ENCODE data around the gene DISC1. TPM values are rescaled to one million over a fixed set of nuclear protein-coding genes. Genes with fewer than 3 reads are reported as not detected.

Gene DISC1
- total RNA-seq, 4 donors from 2014 or later = 3.3 to 11.4 (median 4.2) TPM

DNA sequence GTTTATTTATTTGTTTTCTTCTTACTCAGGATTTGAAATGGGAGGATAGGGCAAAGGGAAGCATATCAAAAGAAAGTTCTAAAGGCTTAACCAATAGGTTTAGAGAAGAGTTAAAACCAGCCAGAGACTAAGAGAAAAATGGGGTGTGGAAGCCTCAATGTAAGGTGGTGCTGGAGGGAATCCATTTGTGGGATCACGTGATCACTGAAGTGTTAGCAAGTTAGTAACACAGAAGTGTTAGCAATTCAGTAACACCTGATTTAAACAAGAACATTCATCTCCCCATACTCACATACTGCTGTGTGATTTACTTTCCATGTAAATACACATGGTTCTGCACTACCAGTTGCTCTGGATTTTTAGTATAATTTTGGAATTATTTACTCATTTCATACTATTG, 451.2 kb downstream of the DISC1 start:
- intact Hi-C loops (cut with DNase I) = no loop called here
- H3K4me3 ChIP-seq = no peak overlapping the region
- H3K27me3 ChIP-seq = no peaks in the 10 kb centered on the region
- H3K4me1 ChIP-seq = no peaks in the 10 kb centered on the region
- no peak for TF ChIP-seq POLR2A (IDR thresholded peaks at IDR 0.05)
- TF ChIP-seq, protein P1, sequence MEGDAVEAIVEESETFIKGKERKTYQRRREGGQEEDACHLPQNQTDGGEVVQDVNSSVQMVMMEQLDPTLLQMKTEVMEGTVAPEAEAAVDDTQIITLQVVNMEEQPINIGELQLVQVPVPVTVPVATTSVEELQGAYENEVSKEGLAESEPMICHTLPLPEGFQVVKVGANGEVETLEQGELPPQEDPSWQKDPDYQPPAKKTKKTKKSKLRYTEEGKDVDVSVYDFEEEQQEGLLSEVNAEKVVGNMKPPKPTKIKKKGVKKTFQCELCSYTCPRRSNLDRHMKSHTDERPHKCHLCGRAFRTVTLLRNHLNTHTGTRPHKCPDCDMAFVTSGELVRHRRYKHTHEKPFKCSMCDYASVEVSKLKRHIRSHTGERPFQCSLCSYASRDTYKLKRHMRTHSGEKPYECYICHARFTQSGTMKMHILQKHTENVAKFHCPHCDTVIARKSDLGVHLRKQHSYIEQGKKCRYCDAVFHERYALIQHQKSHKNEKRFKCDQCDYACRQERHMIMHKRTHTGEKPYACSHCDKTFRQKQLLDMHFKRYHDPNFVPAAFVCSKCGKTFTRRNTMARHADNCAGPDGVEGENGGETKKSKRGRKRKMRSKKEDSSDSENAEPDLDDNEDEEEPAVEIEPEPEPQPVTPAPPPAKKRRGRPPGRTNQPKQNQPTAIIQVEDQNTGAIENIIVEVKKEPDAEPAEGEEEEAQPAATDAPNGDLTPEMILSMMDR (IDR thresholded peaks at IDR 0.05) = no peak
- H3K9me3 ChIP-seq = peaks cover 0 to 3% (median 0%) of the 10 kb centered on the region in 3 donors
- WGBS, 2 donors = 83 to 93% methylated on average over 1 of the region's 1 CpG
- no peak for DNase-seq
- no peaks in the 10 kb centered on the region for H3K36me3 ChIP-seq
- H3K27ac ChIP-seq = no peak overlapping the region

DNA sequence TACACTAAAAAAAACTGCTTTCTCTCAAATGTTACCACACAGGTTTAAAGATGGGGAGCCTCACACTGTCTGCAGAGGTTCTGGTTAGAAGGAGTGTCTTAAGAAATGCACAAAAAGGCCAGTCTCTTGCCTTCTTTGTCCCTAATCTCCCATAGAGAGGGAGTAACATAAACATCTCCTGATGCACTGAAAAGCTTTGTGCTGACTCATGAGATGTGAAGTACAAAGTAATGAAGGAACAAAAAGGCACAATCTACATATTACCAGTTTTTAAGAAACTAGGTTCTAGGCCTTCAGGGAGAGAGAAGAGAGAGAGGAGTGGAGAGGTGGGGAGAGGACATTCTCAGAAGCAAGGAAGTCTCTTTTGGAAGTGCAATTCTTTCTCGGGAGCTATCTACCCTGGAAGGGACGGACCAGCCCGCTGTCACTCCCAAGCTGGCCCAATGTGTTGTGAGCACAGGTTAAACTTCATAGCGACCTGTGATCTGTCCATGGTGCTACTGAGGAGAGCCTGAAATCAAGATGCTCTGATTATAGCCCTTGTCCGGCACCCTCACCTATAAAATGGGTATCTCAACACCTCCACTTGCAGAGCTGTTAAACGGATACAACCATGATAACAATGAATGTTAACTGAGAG, 458.1 kb downstream of the DISC1 start:
- H3K9me3 ChIP-seq = peaks cover 0 to 3% (median 0%) of the 10 kb centered on the region in 3 donors
- intact Hi-C loops (cut with DNase I) = no loop called here
- H3K36me3 ChIP-seq = no peaks in the 10 kb centered on the region
- H3K27me3 ChIP-seq = no peaks in the 10 kb centered on the region
- no peak for DNase-seq
- no peak overlapping the region for H3K4me3 ChIP-seq
- H3K4me1 ChIP-seq = no peaks in the 10 kb centered on the region
- WGBS, 2 donors = 67 to 72% methylated on average over 5 to 6 of the region's 6 CpGs
- H3K27ac ChIP-seq = no peak overlapping the region
- no peak for TF ChIP-seq POLR2A (IDR thresholded peaks at IDR 0.05)
- TF ChIP-seq, protein P1 (IDR thresholded peaks at IDR 0.05) = no peak

DNA sequence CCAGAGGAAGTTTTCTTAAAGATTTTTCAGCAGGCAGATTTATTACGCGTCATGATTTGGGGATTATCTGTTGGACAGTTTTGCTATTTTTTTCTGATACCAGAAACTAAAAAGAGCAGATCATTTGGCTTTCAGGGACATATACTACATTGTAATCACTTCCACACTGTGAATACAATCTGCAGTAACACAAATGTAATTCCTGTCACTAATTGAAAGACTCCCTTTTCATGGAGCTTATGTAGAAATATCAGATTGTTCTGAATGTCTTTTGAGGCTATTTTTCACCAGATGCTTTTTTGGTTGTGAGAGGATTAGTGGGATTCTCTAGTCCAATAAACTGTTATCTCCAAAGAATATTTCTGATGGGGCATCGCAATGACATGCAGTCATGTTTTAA, 464.2 kb downstream of the DISC1 start:
- Histone ChIP-seq H3K4me3 (no peak overlapping the region), H3K9me3 (no peaks in the 10 kb centered on the region), H3K27ac (no peak overlapping the region), H3K27me3 (no peaks in the 10 kb centered on the region), H3K4me1 (no peaks in the 10 kb centered on the region), H3K36me3 (no peaks in the 10 kb centered on the region)
- TF ChIP-seq, protein P1 (IDR thresholded peaks at IDR 0.05) = no peak
- no peak for TF ChIP-seq POLR2A (IDR thresholded peaks at IDR 0.05)
- no peak for DNase-seq
- WGBS, 2 donors = 68 to 84% methylated on average over 3 of the region's 3 CpGs
- intact Hi-C loops (cut with DNase I) = no loop called here

Small RNAs within 50 kb of the gene (small RNA-seq; reads per million reads assigned to genes)
- 0 reads per million in 4 donors for gene RF02102
- 0.27 to 0.54 (median 0.40) reads per million in 4 donors for gene RNU5A-5P

Other genes starting within 250 kb of the DISC1 start
- 10 to 100 TPM; 21.8 to 36.0 (median 28.7) TPM for gene EGLN1, start 204.5 kb upstream of the DISC1 start, total RNA-seq
- 10 to 100 TPM; 11.6 to 28.4 (median 22.3) TPM for gene TSNAX, start 98.1 kb upstream of the DISC1 start, total RNA-seq